Uterus (tissue), 4 donors: ENCODE measurements around the gene EWSR1. TPM values are rescaled to one million over a fixed set of nuclear protein-coding genes. Genes with fewer than 3 reads are reported as not detected.
"Not testable (repeated sequence)": the region's sequence is repeated elsewhere in the genome, so short reads cannot be mapped to it uniquely, and the experiment has no call there.

ENCODE experiments used
- DNase-seq, 2 donors: peaks; one replicate each; pipeline ENCODE4 v3.0.0-alpha.2; 2019 to 2020
- H3K27ac ChIP-seq, 2 donors: fragments of 200-600 bp; sonication (generic); 1 replicate in 1 of 2; 2 replicates in 1 of 2; pipeline ENCODE4 v1.5.1; 2016 to 2018
- H3K27me3 ChIP-seq, 2 donors: fragments of 200-600 bp; sonication (generic); one replicate each; pipeline ENCODE4 v1.5.1; 2018 to 2019; ENCODE audit warnings: control low read depth in 1 of 2
- H3K36me3 ChIP-seq, 2 donors: fragments of 200-600 bp; sonication (generic); one replicate each; pipeline ENCODE4 v1.5.1; 2019; ENCODE audit warnings: control low read depth in 1 of 2
- H3K4me1 ChIP-seq, 2 donors: fragments of 200-600 bp; sonication (generic); one replicate each; pipeline ENCODE4 v1.5.1; 2018 to 2019; ENCODE audit warnings: control low read depth in 1 of 2
- H3K4me3 ChIP-seq, 2 donors: fragments of 200-600 bp; sonication (generic); 1 replicate in 1 of 2; 2 replicates in 1 of 2; pipeline ENCODE4 v1.5.1; 2018 to 2019; ENCODE audit warnings: mild to moderate bottlenecking in 1 of 2
- H3K9me3 ChIP-seq, 2 donors: fragments of 200-600 bp; sonication (generic); one replicate each; pipeline ENCODE4 v1.5.1; 2019; ENCODE audit warnings: control low read depth in 1 of 2
- POLR2A ChIP-seq, 2 donors: fragments of 450-650 bp; IDR thresholded peaks; one replicate each; pipeline ENCODE4 v1.6.1; 2016; ENCODE audit warnings: antibody characterized with exemption in 2 of 2, mild to moderate bottlenecking in 1 of 2, moderate library complexity in 1 of 2
- intact Hi-C: fragments of 100-400 bp; cut with DNase I; formaldehyde crosslinking; loops from one replicate; pipeline ENCODE4 v1.15.1; 2023; ENCODE audit warnings: low total_unique reads
- total RNA-seq, 4 donors: library from RNA; depleted of rRNA in 3 of 4; stranded (reverse); fragments of >200 nt in 3 of 4; gene quantifications; one replicate each; pipeline versions ENCODE4 v1.1.0 to v1.2.4, GENCODE V29; 2014 to 2023
- TF ChIP-seq, protein P1 (sequence below), 4 experiments: fragments of 200-600 bp in 2 of 4; fragments of 450-650 bp in 2 of 4; sonication (generic) in 2 of 4; IDR thresholded peaks; one replicate each; pipeline ENCODE4 v1.5.1; 2016 to 2019; ENCODE audit warnings: antibody characterized with exemption in 4 of 4, mild to moderate bottlenecking in 2 of 4, moderate library complexity in 1 of 4
- donor health status: DM: yes; HTN: yes; CAD: no.

Gene EWSR1
- total RNA-seq, 4 donors from 2014 or later = 120 to 221 (median 137) TPM

DNA sequence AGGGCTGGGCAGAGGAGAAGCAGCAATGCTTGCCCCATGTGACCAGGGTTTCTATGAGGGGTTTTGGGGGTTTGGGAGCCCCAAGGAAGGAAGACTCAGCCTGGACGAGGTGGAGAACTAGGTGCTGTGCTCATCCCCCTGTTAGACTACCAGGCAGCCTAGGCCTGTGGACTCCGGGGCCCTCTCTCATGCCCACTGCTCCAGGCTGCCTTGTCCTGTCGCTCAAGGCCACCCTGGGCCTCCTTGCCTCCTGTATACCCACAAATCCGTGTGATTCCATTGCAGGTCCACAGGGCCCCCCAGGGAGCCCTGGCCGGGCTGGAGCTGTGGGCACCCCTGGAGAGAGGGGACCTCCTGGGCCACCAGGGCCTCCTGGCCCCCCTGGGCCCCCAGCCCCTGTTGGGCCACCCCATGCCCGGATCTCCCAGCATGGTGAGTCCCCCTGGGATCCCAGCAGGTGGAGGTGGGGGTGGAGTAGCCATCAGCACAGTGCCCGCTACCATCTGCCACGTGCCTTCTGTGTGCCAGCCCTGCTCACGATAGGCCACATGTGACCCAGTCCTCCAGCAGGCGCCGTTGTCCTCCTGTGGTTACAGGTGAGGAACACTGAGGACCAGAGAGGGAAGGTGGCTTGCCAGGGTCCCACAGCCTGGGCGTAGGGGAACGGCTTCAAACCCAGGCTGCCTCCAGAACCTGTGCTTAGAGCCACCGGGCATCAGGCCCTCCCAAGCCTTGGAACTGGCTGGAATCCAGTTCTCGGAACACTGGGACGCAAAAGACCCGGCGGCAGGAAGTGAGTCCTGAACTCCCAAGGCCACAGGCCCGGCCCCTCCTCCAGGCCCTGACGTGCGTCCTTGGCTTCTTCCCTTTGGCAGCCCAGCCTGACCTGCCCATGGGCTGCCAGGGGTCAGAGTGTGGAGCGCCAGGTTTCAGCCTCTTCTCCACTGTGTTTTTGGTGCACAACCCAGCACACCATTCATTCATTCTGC lies 35.8 kb upstream of the EWSR1 start:
- no peak for TF ChIP-seq POLR2A (IDR thresholded peaks at IDR 0.05)
- TF ChIP-seq, protein P1, sequence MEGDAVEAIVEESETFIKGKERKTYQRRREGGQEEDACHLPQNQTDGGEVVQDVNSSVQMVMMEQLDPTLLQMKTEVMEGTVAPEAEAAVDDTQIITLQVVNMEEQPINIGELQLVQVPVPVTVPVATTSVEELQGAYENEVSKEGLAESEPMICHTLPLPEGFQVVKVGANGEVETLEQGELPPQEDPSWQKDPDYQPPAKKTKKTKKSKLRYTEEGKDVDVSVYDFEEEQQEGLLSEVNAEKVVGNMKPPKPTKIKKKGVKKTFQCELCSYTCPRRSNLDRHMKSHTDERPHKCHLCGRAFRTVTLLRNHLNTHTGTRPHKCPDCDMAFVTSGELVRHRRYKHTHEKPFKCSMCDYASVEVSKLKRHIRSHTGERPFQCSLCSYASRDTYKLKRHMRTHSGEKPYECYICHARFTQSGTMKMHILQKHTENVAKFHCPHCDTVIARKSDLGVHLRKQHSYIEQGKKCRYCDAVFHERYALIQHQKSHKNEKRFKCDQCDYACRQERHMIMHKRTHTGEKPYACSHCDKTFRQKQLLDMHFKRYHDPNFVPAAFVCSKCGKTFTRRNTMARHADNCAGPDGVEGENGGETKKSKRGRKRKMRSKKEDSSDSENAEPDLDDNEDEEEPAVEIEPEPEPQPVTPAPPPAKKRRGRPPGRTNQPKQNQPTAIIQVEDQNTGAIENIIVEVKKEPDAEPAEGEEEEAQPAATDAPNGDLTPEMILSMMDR (IDR thresholded peaks at IDR 0.05) = no peak
- Histone ChIP-seq H3K9me3 (no peaks in the 10 kb centered on the region), H3K4me3 (no peak overlapping the region), H3K27ac (peak overlapping the region in 1 of 2 donors; percentile 42), H3K36me3 (no peaks in the 10 kb centered on the region), H3K4me1 (no peaks in the 10 kb centered on the region), H3K27me3 (no peaks in the 10 kb centered on the region)
- intact Hi-C loops = no loop called here
- peak in 1 of 2 donors; percentile 72 for DNase-seq

DNA sequence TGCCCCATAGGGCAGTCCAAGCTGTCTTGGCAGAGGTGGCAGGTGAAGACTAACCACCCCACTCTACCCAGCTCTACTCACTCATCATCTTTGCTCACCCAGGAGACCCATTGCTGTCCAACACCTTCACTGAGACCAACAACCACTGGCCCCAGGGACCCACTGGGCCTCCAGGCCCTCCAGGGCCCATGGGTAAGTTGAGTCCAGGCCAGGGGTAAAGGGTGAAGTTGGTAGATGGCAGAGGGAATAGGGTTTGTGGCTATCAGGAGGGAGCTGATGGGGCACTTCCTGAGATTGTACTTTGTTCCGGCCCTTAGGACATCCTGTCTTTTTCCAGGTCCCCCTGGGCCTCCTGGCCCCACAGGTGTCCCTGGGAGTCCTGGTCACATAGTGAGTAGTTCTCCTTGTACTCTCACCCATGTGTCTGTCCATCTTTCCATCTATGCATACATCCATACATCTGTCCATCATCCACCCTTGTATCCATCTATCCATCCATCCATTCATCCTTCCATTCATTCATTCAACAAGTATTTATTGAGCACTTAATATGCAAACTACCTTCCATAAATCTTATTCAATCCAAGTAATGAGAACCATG lies 34.7 kb upstream of the EWSR1 start:
- Histone ChIP-seq H3K4me1 (no peaks in the 10 kb centered on the region), H3K9me3 (no peaks in the 10 kb centered on the region), H3K4me3 (no peak overlapping the region), H3K36me3 (no peaks in the 10 kb centered on the region), H3K27me3 (no peaks in the 10 kb centered on the region), H3K27ac (peak overlapping the region in 1 of 2 donors; percentile 29)
- DNase-seq = no peak
- intact Hi-C loops = no loop called here
- no peak for TF ChIP-seq POLR2A (IDR thresholded peaks at IDR 0.05)
- TF ChIP-seq, protein P1 (IDR thresholded peaks at IDR 0.05) = no peak

DNA sequence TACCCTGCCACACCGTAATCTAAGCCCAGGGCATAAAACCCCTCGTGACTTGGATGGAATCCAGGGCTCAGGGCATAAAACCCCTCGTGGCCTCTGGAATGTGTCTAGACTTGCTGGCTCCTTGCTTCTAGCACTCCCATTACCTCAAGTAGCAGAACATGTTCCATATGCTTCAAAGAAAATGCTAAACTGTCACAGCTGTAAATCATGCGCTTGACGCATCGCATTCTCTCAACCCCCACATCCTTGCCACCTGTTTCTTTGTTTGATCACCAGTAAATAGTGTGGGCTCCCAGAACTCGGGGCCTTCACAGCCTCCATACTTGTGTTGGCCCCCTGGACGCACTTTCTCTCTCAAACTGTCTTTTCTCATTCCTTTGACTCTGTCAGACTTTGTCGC lies 27.6 kb upstream of the EWSR1 start:
- H3K27ac ChIP-seq, H3K9me3 ChIP-seq, H3K36me3 ChIP-seq, H3K27me3 ChIP-seq, H3K4me3 ChIP-seq, intact Hi-C loops, H3K4me1 ChIP-seq: not testable (repeated sequence)
- peak in 1 of 2 donors; percentile 4 for DNase-seq

DNA sequence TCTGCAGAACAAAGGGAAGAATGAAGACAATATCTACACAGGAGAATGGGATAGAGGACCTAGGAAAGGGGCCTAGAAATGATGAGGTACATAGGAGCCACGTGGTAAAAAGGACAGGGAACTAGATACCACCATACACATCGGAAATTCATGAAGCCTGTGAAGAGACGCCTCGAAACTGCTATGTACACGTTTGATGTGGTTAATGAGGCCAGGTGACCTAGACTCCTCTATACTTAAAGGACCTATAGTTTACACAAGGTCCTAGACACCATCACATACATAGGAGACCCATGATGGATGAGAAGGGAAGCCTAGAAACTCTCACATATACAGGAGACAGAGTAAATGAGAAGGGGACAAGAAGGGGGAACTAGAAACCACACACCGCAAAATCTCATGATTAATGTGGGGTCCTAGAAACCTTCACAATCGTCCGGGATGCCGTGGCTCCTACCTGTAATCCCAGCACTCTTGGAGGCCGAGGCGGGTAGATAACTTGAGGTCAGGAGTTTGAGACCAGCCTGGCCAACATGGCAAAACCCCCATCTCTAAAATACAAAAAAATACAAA lies 24.1 kb upstream of the EWSR1 start:
- no peak for DNase-seq
- intact Hi-C loops = no loop called here

More for the DNA sequence above, 24.1 kb upstream of the EWSR1 start:
- H3K4me3 ChIP-seq = no peak overlapping the region
- no peak overlapping the region for H3K27ac ChIP-seq
- no peaks in the 10 kb centered on the region for H3K4me1 ChIP-seq
- no peaks in the 10 kb centered on the region for H3K36me3 ChIP-seq
- H3K9me3 ChIP-seq = peaks cover 0 to 4% of the 10 kb centered on the region in 2 donors
- TF ChIP-seq, protein P1 (IDR thresholded peaks at IDR 0.05) = no peak
- no peak for TF ChIP-seq POLR2A (IDR thresholded peaks at IDR 0.05)
- no peaks in the 10 kb centered on the region for H3K27me3 ChIP-seq
